Activated CD4-positive, alpha-beta T cell treated with anti-CD3 and anti-CD28 coated beads, Interleukin-10, Interleukin-2, amounts not matched to agents 100 ng/mL and 50 ng/mL, durations not matched to agents 16 hours and 8 hours (primary cell): ENCODE measurements around the gene SPNS1.
"Not testable (repeated sequence)": the region's sequence is repeated elsewhere in the genome, so short reads cannot be mapped to it uniquely, and the experiment has no call there.

Experiments used
- DNase-seq: peaks from one replicate; pipeline ENCODE4 v3.0.0-alpha.2; 2020

Gene SPNS1

GRCh38 chr16:28991687-28992086 lies 17.1 kb downstream of the SPNS1 start:
- DNase-seq = no peak

GRCh38 chr16:28992496-28992895 lies 17.9 kb downstream of the SPNS1 start:
- DNase-seq = no peak

- DNase-seq = no peak
Measured at GRCh38 chr16:28998837-28999236, 24.3 kb downstream of the SPNS1 start.

GRCh38 chr16:28999577-28999976 lies 25.0 kb downstream of the SPNS1 start:
- DNase-seq = no peak

- no peak for DNase-seq
Measured at GRCh38 chr16:29000019-29000418, 25.4 kb downstream of the SPNS1 start.

- not testable (repeated sequence) for DNase-seq
Measured at GRCh38 chr16:29004496-29005139, 30.0 kb downstream of the SPNS1 start.

- peak; percentile 93 for DNase-seq
Measured at GRCh38 chr16:29007730-29008593, 33.4 kb downstream of the SPNS1 start.

GRCh38 chr16:29009050-29009837 lies 34.7 kb downstream of the SPNS1 start:
- DNase-seq = peak; percentile 71

- DNase-seq = no peak
Measured at GRCh38 chr16:29009838-29010166, 35.2 kb downstream of the SPNS1 start.

- DNase-seq = peak; percentile 38
Measured at GRCh38 chr16:29011112-29011511, 36.5 kb downstream of the SPNS1 start.

GRCh38 chr16:29011851-29012250 lies 37.3 kb downstream of the SPNS1 start:
- DNase-seq = no peak

GRCh38 chr16:29012913-29013553 lies 38.5 kb downstream of the SPNS1 start:
- peak; percentile 68 for DNase-seq

- no peak for DNase-seq
Measured at GRCh38 chr16:29014561-29015069, 40.0 kb downstream of the SPNS1 start.

- no peak for DNase-seq
Measured at GRCh38 chr16:29022196-29022595, 47.6 kb downstream of the SPNS1 start.

- peak; percentile 46 for DNase-seq
Measured at GRCh38 chr16:29023279-29024277, 49.0 kb downstream of the SPNS1 start.

- no peak for DNase-seq
Measured at GRCh38 chr16:29024278-29024677, 49.7 kb downstream of the SPNS1 start.

GRCh38 chr16:29025218-29025617 lies 50.6 kb downstream of the SPNS1 start:
- no peak for DNase-seq

GRCh38 chr16:29025735-29026134 lies 51.2 kb downstream of the SPNS1 start:
- DNase-seq = no peak

GRCh38 chr16:29028457-29029167 lies 54.0 kb downstream of the SPNS1 start:
- no peak for DNase-seq

GRCh38 chr16:29029168-29029994 lies 54.8 kb downstream of the SPNS1 start:
- DNase-seq = peak; percentile 96
